ENCODE results near the gene TMEM255A.

DNA sequence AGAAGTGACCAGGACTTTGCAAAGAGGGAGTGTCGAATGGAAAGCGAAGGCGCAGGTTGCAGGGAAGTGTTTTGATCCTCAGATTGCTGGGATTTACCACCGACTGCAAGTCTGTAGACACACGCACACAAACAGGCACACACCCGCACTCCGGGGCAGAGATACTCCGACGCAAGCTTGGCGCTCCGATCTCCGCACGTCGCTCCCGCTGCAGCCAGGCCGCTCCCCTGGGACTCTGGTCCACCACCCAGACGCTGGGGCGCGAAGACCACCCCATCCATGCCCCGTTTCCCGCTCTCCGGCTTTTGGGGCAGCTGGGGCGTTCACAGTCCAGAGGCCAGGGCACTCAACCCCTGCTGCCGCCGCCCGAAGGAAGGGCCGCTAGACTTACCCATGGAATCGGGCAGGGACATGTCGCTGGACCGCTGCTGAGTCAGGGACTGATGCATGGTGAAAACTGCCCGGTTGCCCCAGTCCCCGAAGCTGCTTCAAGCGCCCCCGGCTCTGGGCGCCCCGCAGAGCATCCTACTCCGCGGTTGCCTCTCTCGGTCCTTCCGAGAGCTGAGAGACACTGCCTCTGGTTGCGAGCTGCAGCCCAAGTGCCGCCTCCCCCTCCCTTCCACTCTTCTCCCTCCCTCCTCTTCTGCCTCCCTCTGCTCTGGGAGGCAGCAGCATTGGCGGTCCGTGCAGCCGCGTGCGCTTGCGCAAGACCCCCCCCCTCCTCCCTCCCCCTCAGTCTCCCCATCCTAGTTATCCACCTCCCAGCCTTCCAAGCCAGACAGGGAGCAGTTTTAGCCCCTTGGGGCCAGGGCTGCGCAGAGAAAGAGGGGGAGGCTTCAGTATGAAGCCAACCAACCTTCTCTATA, at the start of gene TMEM255A:
- TF ChIP-seq CTCF (conservative IDR thresholded peaks at IDR 0.05; ENCODE audit: low read depth, low read length) (no peak), MAZ (IDR thresholded peaks at IDR 0.05; ENCODE audit: borderline replicate concordance, low read depth, low read length) (no peak), USF2 (IDR thresholded peaks at IDR 0.05; ENCODE audit: low read depth, low read length) (no peak), MXI1 (IDR thresholded peaks at IDR 0.05; ENCODE audit: borderline replicate concordance, low read depth, low read length) (no peak), POLR2A (IDR thresholded peaks at IDR 0.05; ENCODE audit: low read depth, low read length) (no peak), SMC3 (IDR thresholded peaks at IDR 0.05; ENCODE audit: low read depth, low read length) (no peak), RFX5 (IDR thresholded peaks at IDR 0.05; ENCODE audit: low read depth, low read length) (no peak)
